Measurements from ENCODE around the gene GRIK4.

GRIK4 gene

DNA sequence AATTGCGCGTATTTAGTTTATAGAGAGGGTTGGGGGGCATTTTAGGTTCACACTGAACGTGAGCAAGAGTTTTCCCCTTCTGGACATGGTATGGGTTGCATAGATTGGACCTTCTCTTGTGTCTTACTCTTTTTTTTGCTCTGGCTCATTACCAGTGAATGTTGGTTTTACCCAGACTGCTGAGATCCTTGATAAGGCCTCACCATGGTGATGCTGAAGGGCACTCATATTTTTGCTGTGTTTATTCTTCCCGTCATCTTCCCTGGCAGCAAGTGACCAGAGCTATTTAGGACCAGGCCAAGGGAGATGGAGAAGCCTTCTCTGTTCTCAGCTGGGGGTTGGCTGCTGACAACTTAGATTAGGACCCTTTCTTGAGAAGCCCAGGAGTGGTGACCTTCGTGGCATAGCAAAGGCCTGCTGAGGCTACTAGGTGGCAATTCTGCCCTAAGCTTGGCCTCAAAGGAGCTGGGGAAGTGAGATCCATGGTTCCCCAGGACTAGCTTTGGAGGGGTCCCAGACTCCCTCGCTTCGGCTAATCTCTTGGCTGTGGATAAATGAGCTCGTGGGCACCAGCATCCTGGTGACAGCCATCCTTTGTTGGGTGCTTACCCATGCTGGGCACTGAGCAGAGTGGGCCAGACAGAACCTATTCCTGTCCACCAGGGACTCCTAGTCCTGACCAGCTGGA, 47.3 kb downstream of the GRIK4 start:
- Histone ChIP-seq H3K4me1 (ENCODE audit: insufficient read depth, low read length, severe bottlenecking) (no peaks in the 10 kb centered on the region), H3K79me2 (ENCODE audit: insufficient read depth, low read length) (no peaks in the 10 kb centered on the region), H3K9me3 (ENCODE audit: low read length) (no peaks in the 10 kb centered on the region)

DNA sequence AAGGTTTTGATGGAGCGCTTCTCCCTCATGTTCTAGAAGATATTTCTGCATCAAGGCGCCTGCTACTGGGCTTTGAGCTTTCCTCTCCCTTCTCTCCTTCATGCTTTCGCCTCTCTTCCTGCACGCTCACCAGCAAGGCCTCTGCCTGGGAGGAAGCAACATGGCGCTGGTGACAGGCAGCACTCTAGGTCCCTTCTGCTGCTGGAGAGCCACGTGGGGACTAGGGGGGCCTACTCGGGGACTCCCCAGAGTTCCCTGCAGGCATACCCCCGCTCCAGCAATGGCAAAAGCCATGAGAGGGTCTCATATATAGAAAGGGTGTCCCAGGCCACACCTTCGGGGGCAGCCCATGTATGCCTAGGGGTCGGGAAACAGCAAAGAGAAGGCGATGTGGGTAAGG, 49.7 kb downstream of the GRIK4 start:
- H3K4me3 ChIP-seq (ENCODE audit: low read depth, low read length, poor library complexity, severe bottlenecking) = no peak overlapping the region
- no peaks in the 10 kb centered on the region for H3K4me1 ChIP-seq (ENCODE audit: insufficient read depth, low read length, severe bottlenecking)
- H3K4me2 ChIP-seq (ENCODE audit: low read length) = no peak overlapping the region
- no peak overlapping the region for H2AFZ ChIP-seq (ENCODE audit: low read length)
- no peaks in the 10 kb centered on the region for H3K79me2 ChIP-seq (ENCODE audit: insufficient read depth, low read length)
- H3K27ac ChIP-seq (ENCODE audit: low read depth, low read length, poor library complexity, severe bottlenecking) = no peak overlapping the region
- H3K9me2 ChIP-seq (ENCODE audit: low read depth, low read length) = no peaks in the 10 kb centered on the region
- no peaks in the 10 kb centered on the region for H3K9me3 ChIP-seq (ENCODE audit: low read length)
- no peak for TF ChIP-seq EZH2 (IDR thresholded peaks at IDR 0.05; ENCODE audit: borderline replicate concordance, low read length)
- TF ChIP-seq, protein P1, sequence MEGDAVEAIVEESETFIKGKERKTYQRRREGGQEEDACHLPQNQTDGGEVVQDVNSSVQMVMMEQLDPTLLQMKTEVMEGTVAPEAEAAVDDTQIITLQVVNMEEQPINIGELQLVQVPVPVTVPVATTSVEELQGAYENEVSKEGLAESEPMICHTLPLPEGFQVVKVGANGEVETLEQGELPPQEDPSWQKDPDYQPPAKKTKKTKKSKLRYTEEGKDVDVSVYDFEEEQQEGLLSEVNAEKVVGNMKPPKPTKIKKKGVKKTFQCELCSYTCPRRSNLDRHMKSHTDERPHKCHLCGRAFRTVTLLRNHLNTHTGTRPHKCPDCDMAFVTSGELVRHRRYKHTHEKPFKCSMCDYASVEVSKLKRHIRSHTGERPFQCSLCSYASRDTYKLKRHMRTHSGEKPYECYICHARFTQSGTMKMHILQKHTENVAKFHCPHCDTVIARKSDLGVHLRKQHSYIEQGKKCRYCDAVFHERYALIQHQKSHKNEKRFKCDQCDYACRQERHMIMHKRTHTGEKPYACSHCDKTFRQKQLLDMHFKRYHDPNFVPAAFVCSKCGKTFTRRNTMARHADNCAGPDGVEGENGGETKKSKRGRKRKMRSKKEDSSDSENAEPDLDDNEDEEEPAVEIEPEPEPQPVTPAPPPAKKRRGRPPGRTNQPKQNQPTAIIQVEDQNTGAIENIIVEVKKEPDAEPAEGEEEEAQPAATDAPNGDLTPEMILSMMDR (IDR thresholded peaks at IDR 0.05; ENCODE audit: low read length) = no peak
- no peaks in the 10 kb centered on the region for H3K36me3 ChIP-seq (ENCODE audit: insufficient read depth, low read length)
- no peaks in the 10 kb centered on the region for H3F3A ChIP-seq (ENCODE audit: insufficient read depth, low read length)
- H3K27me3 ChIP-seq (ENCODE audit: insufficient read depth, low read length) = no peaks in the 10 kb centered on the region
- H3K9ac ChIP-seq (ENCODE audit: low read length) = no peak overlapping the region
- no peaks in the 10 kb centered on the region for H4K20me1 ChIP-seq (ENCODE audit: insufficient read depth, low read length)

More for the DNA sequence above, 47.3 kb downstream of the GRIK4 start:
- H3K9me2 ChIP-seq (ENCODE audit: low read depth, low read length) = no peaks in the 10 kb centered on the region
- no peaks in the 10 kb centered on the region for H3K27me3 ChIP-seq (ENCODE audit: insufficient read depth, low read length)
- no peak overlapping the region for H2AFZ ChIP-seq (ENCODE audit: low read length)
- H3K27ac ChIP-seq (ENCODE audit: low read depth, low read length, poor library complexity, severe bottlenecking) = no peak overlapping the region
- no peak overlapping the region for H3K9ac ChIP-seq (ENCODE audit: low read length)
- H3K36me3 ChIP-seq (ENCODE audit: insufficient read depth, low read length) = no peaks in the 10 kb centered on the region
- H3K4me2 ChIP-seq (ENCODE audit: low read length) = no peak overlapping the region
- no peaks in the 10 kb centered on the region for H3F3A ChIP-seq (ENCODE audit: insufficient read depth, low read length)
- H4K20me1 ChIP-seq (ENCODE audit: insufficient read depth, low read length) = no peaks in the 10 kb centered on the region
- no peak overlapping the region for H3K4me3 ChIP-seq (ENCODE audit: low read depth, low read length, poor library complexity, severe bottlenecking)
- TF ChIP-seq, protein P1 (IDR thresholded peaks at IDR 0.05; ENCODE audit: low read length) = no peak
- TF ChIP-seq EZH2 (IDR thresholded peaks at IDR 0.05; ENCODE audit: borderline replicate concordance, low read length) = no peak

DNA sequence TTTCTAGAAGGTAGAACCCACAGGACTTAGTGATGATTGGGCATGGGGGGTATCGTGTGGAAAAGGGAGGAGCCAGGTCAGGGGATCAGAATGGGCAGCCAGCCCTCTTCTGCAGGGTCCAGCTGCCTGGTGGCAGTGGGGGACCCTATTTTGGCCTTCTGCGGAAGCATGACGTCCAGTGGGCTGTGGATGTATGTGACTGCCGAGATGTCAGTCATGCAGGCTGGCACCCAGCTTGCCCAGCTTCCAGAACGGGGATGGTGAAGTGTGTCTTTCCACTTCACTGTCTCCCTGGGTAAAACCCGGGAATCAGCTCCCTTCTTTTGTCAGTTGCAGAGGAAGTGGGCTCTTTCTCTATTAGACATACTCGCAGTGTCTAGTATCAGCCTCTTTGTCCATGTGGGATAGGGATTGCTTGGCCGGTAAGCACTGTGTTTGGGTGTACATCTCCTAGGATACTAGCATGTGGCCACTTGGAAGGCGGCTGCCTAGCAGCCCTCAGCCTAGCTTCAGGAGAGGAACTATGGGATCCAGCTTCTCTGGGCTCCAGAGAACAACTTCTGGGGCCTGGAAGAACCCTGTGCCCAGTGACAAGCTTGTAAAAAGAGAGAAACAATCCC, 51.4 kb downstream of the GRIK4 start:
- Histone ChIP-seq H3K27me3 (ENCODE audit: insufficient read depth, low read length) (no peaks in the 10 kb centered on the region), H3K9me3 (ENCODE audit: low read length) (no peaks in the 10 kb centered on the region), H3K4me3 (ENCODE audit: low read depth, low read length, poor library complexity, severe bottlenecking) (no peak overlapping the region), H3K79me2 (ENCODE audit: insufficient read depth, low read length) (no peaks in the 10 kb centered on the region), H3K27ac (ENCODE audit: low read depth, low read length, poor library complexity, severe bottlenecking) (no peak overlapping the region), H3K9me2 (ENCODE audit: low read depth, low read length) (no peaks in the 10 kb centered on the region), H3F3A (ENCODE audit: insufficient read depth, low read length) (no peaks in the 10 kb centered on the region), H3K36me3 (ENCODE audit: insufficient read depth, low read length) (no peaks in the 10 kb centered on the region), H2AFZ (ENCODE audit: low read length) (no peak overlapping the region), H3K4me2 (ENCODE audit: low read length) (no peak overlapping the region), H3K9ac (ENCODE audit: low read length) (no peak overlapping the region), H3K4me1 (ENCODE audit: insufficient read depth, low read length, severe bottlenecking) (no peaks in the 10 kb centered on the region), H4K20me1 (ENCODE audit: insufficient read depth, low read length) (no peaks in the 10 kb centered on the region)
- TF ChIP-seq EZH2 (IDR thresholded peaks at IDR 0.05; ENCODE audit: borderline replicate concordance, low read length) = no peak
- TF ChIP-seq, protein P1 (IDR thresholded peaks at IDR 0.05; ENCODE audit: low read length) = no peak

Measured in OCI-LY1 (cell line).